Fibroblast of villous mesenchyme (primary cell): ENCODE measurements around the gene FBLN5. TPM values are rescaled to one million over a fixed set of nuclear protein-coding genes. Genes with fewer than 3 reads are reported as not detected.

Source experiments
- DNase-seq: peaks from one replicate; pipeline ENCODE4 v3.0.0-alpha.2; 2010; ENCODE audit warnings: low read depth
- H3K4me3 ChIP-seq: 2 replicates; pipeline ENCODE4 v1.5.1; 2011; ENCODE audit warnings: low read depth, mild to moderate bottlenecking, low read length
- CTCF ChIP-seq: IDR thresholded peaks from 2 replicates; pipeline ENCODE4 v1.5.1; 2012; ENCODE audit warnings: low read depth, mild to moderate bottlenecking, low read length; ENCODE audit not compliant: insufficient read depth
- total RNA-seq: library from RNA; depleted of rRNA; stranded (reverse); fragments of >200 nt; gene quantifications from 2 replicates; pipeline ENCODE4 v1.2.3, GENCODE V29; 2012

The FBLN5 gene
- total RNA-seq, 1 donor, result 77.7 TPM

GRCh38 chr14:91870001-91870400, 77.5 kb downstream of the FBLN5 start:
- no peak overlapping the region for H3K4me3 ChIP-seq
- no peak for DNase-seq
- TF ChIP-seq CTCF, result no peak

- no peak for TF ChIP-seq CTCF
- H3K4me3 ChIP-seq, result no peak overlapping the region
- no peak for DNase-seq
These were observed 77.9 kb downstream of the FBLN5 start for GRCh38 chr14:91869556-91869955.

- DNase-seq, result no peak
- H3K4me3 ChIP-seq, result no peak within 1 kb of the TSS
- no peak for TF ChIP-seq CTCF
These were observed 80.0 kb downstream of the FBLN5 start, which contains the start of gene TC2N for GRCh38 chr14:91867316-91867988. TSS of gene TC2N (minus strand) at chr14:91867536. CDS start at chr14:91813769, 53,767 bp downstream.

GRCh38 chr14:91866511-91867295, 80.8 kb downstream of the FBLN5 start:
- no peak for TF ChIP-seq CTCF
- no peak overlapping the region for H3K4me3 ChIP-seq
- DNase-seq, result no peak

- TF ChIP-seq CTCF, result no peak
- DNase-seq, result no peak
- H3K4me3 ChIP-seq, result no peak overlapping the region
These were observed 81.4 kb downstream of the FBLN5 start for GRCh38 chr14:91866061-91866460.

- no peak overlapping the region for H3K4me3 ChIP-seq
- TF ChIP-seq CTCF, result no peak
- no peak for DNase-seq
These were observed 85.1 kb downstream of the FBLN5 start for GRCh38 chr14:91862417-91862816.

- H3K4me3 ChIP-seq, result no peak overlapping the region
- DNase-seq, result no peak
- no peak for TF ChIP-seq CTCF
These were observed 86.4 kb downstream of the FBLN5 start for GRCh38 chr14:91861091-91861490.
